Activated effector memory CD4-positive, alpha-beta T cell treated with anti-CD3 and anti-CD28 coated beads, Interleukin-2, amount 50 U/mL, for 16 hours (primary cell): ENCODE data around the gene SPOCK3.
"Not testable (repeated sequence)": the region's sequence is repeated elsewhere in the genome, so short reads cannot be mapped to it uniquely, and the experiment has no call there.

Source experiments
- DNase-seq: peaks from one replicate; pipeline ENCODE4 v3.0.0-alpha.2; 2020

SPOCK3 gene

DNA sequence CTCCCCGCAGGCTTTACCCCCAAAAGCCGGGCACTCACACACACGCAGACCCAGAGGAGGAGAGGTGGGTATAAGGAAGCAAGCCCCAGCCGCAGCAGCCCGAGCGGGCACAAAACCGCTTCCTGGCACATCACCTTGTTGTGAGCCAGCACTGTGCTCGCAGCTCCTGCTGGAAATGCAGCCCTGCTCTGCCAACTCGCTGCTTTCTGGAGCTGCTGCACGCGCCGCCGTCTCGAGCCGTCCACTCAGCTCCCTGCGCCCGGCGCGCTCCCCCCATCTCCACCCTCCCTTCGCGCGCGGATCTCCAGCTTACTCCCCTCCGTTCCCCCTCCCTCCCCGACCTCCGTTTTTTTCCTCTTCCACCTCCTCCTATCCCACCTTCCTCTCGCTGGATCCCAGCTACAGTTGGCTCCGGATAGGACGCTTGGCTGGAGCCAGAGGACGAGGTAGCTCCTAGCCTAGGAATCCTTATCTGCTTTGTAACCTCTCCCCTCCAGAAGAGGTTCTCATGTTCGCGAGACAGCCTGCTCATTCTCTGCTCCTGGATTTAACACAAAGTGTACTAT is at the start of gene SPOCK3:
TSS of gene SPOCK3 (minus strand) at position 179 of the 566 bp plus-strand sequence.
- no peak for DNase-seq

DNA sequence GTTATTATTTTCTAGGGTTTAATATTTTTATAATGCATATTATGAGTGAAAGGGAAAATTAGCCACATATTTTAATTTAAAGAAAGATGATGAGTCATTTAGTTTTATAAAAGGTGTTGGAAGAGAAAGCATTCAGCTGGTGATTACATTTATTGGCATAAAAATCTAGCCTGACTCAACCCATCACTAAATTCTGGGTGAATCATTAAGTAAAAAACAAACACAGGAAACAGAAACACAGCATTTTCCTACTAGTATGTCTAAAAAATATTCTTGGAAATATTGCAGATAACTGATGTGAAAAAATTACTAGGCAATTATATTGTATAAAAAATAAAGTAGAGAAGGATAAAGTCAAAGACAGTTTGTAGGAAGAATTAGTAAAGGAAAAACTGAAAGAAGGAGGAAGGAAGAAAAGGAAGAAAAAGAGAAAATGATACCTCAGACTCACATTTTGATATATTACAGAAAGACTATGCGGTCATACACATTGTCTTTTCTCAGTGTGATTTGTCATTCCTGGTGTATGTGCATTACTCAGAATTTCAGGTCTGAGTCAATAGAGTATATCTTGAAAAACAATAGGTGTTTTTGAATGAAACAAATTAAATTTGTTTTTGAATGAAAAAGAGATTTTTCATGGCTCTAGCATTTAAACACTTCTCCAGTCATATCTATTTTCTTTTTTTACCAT is 48.0 kb upstream of the SPOCK3 start:
- no peak for DNase-seq

DNA sequence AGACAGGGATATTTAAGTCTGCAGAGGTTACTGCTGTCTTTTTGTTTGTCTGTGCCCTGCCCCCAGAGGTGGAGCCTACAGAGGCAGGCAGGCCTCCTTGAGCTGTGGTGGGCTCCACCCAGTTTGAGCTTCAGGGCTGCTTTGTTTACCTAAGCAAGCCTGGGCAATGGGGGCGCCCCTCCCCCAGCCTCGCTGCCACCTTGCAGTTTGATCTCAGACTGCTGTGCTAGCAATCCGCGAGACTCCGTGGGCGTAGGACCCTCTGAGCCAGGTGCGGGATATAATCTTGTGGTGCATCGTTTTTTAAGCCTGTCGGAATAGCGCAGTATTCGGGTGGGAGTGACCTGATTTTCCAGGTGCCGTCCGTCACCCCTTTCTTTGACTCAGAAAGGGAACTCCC is 47.3 kb upstream of the SPOCK3 start:
- not testable (repeated sequence) for DNase-seq

DNA sequence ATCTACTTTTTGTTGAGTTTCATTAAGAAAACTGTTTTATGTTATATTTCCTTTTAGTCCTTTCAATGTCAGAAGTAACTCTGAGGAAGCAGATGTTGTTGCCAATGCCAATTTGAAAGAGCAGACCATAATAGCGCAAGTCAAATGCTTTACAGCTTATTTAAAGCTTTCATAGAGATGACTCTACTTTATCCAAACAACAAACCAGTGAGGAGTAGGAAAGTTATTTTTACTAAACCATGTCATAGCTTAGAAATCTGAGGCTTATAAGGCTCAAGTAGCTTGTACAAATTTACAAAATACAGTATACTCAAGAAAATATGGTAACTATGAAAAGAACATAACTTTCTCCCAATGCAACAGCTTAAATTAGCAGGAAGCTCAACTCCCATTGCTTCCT is 40.1 kb upstream of the SPOCK3 start:
- DNase-seq = no peak

DNA sequence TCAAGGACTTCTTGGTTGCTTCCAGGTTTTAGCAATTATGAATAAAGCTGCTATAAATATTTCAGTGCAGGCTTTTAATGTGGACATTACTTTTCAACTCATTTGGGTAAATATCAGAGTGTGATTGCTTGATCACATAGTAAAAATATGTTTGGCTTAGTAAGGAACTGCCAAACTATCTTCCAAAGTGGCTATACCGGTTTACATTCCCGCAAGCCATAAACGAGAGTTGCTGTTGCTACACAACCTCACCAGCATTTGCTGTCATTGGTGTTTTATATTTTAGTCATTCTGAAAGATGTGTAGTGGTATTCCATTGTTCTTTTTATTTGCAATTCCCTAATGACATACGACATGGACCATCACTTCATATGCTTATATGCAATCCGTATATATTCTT is 30.9 kb upstream of the SPOCK3 start:
- no peak for DNase-seq

DNA sequence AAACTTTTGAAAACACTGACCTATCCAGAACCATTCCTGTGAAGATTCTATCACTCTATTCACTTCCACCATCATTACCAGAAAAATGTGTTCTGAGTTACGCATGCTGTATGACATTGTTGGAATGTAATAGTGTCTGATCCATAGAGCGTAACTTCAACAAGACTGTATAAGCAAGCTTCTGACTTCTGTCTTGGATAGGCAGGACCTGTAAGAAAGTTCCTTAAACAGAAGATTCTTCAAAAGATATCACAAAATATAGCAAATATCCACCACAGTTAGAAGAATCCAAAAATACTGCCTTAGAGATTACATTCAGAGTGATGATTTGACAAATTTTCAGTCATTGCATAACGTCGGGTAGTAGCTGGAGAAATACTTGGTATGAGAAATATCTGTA is 14.0 kb upstream of the SPOCK3 start:
- DNase-seq = no peak

DNA sequence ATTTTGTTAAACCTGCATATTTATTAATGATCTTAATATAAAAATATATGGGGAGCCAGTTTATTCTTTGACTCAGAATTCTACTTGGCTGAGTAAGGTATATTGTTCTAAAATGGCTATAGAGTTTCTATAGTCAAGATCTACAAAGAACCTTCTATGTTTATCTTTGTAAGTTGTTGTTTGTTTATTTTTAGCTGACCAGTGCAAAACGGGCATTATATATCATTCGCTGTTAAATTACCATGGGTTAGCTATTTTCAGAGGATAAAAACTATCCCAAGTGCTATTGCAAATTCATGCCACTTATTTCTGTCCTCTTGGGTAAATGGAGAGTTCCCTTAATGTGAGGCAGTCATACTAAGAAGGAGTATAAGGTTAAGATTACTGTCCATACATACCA is 5.3 kb upstream of the SPOCK3 start:
- no peak for DNase-seq

DNA sequence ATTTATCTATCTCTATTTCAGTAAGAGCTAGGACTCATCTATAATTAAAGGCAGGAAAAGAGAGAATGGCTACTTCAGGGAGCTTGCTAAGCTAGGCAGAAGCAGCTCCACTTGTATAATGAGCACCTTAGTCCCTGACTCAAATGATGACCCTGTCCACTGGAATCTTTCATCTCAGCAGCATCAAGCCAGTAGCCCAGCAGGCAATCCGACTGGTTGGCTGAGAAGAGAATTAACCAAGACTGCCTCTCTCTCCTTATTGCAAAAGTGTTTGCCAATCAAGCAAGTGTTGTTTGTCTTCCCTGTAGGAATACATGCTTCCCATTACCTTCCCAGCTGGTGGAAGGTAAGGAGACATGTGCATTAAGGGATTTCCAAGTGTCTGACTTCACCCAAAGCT is 3.9 kb upstream of the SPOCK3 start:
- no peak for DNase-seq

DNA sequence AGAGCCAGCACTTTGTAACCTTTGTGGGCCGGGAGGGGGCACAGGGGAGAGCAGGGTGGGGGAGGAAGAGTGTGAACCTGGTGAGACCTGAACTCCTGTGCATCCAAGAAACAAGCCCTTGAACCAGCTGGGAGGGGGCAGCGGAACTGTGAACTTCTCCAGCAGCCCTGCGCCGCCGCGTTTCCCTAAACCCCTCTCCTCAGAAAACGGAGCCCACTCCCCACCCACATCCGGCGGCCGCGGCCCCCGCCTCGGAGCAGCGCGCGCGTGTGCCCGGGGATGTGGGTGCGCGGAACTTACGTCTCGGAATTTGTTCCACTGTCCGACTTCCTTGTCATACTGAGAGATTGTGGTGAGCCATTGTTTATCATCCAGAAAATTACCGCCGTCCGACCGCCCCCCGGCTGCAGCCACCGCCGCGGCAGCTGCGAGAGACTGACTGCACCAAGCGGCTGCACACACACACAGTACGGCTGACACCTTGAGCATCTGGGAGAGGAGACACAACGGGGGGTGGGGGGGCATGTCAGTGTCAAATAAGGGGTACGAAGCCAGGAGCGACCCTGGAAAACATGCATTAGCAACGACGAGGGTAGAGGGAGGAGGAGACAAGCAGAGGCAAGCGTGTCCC is 494 bp downstream of the SPOCK3 start:
- DNase-seq = no peak

DNA sequence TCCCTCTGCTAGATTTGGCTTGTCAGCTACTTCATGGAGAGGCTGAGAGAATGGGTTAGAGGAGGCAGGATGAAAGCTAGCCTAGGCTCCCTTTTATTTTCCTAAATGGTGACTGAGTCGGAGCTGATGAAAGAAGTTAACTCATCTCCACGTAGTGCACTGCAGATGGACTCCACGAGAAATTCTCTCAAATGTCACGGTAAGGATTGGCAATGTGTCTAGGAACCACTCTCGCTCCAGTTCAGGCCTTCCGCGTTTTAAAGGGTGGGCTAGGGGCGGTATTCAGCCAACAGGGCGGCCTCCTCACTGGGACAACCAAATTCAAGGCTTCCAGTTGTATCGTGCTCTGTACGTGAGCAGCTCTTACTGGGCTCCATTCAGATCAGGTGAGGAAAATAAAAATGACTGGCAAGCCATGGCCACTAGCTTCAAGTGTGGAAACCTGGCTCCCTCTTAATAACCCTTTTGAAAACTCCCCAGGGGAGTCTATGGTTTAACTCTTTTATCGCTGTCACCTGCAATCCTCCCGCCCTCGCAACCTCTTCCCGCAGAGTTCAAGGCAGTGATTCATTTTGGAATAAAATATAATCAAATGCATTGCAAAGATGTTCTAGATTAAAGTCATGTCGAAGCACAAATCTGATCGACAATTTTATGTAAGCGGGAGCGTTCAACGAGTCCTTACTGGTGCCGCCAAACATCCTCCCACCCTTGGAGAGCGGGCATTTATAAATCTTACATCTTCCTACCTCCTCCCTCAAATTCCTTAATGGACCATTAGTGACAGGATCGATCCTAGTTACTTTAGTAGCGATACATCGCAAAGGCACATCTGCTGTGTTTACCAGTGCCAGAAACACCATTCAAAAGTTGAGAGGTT is 1.2 kb downstream of the SPOCK3 start:
- no peak for DNase-seq

DNA sequence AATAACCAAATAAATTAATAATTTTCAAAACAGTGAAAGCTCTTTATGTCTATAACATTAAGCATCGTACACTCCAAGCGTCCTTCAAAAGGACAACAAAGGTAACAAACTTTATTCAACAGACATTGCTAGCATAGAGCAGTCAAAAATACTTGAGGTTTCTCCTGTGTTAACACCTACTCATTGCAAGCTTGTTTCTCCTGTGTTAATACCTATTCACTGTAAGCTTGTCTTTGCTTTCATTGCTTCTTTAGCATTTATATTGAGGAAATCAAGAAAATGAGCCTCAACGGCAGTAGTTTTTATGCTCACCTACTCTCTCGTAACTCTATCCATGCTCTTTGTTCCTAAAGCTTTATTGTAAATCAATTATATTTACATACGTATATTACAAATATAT is 3.5 kb downstream of the SPOCK3 start:
- DNase-seq = no peak

DNA sequence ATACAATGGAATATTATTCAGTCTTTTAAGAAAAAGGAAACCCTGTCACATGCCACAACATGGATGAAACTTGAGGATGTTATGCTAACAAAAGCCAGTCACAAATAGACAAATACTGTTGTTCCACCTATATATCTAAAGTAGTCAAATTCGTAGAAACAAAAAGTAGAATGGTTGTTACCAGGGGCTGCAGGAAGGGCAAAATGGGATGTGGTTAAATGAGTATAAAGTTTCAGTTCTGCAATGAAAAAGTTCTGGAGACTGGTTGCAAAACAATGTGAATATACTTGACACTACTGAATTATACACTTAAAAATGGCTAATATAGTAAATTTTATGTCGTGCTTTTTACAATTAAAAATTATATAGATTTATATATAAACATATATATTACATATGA is 12.2 kb downstream of the SPOCK3 start:
- no peak for DNase-seq

DNA sequence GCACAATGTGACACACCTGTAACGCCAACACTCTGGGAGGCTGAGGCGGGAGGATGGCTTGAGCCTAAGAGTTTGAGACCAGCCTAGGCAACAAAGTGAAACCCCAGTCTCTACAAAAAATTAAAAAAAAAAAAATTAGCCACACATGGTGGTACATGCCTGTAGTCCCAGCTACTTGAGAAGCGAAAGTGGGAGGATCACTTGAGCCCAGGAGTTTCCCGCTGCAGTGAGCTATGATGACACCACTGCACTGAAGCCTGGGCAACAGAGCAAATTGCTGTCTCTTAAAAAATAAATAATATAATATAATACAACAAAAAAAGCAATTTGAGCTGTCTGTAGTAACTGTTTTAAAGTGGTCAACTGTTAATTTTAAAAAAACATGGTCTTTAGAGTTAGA is 13.2 kb downstream of the SPOCK3 start:
- DNase-seq = no peak

DNA sequence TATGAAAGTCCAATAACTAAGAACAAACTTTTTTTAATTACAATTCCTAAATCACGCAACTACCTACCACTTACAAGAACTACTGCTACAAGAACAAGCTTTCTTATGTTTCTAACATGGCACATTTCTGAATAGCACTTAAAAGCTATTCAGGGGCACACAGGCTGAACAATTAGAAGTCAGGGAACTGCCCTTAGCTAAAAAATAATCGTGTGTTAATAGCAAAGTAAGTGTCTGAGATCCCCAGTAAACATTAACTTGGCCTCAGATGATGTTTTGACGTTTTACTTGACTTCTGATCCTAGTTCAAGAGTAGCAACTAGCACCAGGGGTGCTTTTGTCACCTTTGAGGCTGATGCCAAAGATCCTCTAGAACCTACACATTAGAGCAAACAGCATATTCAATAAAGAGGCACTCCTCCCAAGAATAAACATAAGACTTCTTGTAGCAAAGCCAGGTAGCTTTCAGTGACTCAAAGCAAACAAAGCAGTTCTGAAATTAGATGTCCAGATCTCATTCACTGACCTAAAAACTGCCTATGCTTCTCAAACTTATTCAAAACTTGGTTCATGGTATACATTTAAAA is 16.2 kb downstream of the SPOCK3 start:
- DNase-seq = no peak

DNA sequence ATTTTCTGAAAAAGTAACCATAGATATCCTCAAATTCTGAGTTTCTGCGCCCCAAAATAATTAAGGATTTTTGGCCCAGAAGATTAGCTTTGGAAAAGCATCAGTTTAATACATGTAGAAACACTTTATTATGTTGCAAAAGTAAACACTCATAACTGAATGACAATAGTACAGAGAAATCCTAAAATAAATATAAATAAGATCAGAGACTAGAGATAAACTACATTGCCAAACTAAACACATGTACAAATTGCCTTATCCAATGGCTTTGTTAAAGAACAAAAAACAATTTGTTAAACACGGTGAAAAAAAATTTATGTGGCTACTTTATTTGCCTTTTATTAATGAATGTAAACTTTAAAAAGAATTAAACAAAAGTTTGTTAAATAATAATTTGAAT is 17.5 kb downstream of the SPOCK3 start:
- DNase-seq = no peak

DNA sequence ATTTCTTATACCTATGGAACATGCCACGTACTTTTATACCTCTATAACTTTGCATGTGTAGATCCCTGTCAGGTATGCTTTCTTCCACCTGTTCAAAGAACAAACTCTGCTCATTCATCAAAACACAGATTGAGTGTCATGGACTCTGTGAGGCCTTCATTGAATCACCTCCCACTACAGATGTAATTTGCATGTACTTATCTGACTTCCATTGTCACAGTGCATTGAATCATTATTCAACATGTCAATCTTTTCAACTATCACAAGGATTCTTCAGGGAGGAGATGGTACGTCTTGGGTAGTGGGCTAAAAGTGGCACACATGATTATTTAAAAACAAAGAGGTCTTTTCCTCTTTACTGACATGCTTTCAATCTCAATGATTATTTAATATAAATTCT is 24.1 kb downstream of the SPOCK3 start:
- DNase-seq = no peak

DNA sequence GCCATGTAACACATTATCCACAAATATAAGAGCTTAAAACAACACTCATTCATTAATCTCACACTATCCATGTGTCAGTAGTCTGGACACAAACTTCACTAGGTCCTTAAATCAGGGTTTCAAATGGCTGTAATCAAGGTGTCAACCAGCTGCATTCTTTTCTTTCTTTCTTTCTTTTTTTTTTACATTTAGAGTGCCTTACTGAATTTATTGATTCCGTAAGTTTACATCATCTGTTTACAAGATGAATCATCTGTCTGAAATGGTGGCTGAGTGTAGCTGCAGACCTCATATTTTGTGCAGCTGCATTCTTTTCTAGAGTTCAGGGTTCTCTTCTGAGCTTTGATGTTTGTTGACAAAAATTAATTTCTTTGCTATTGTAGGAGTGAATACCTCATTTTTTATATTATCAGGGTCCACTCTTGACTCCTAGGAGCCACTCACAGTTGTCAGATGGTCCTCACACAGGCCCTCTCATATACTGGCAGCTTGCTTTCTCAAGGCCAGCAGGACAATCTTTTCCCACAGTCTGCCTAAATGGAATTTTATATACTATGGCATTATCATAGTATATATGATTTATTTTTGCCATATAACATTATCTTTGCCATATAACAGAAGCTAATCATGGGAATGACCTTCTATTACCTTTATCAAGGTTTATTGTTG is 37.8 kb downstream of the SPOCK3 start:
- DNase-seq = no peak

DNA sequence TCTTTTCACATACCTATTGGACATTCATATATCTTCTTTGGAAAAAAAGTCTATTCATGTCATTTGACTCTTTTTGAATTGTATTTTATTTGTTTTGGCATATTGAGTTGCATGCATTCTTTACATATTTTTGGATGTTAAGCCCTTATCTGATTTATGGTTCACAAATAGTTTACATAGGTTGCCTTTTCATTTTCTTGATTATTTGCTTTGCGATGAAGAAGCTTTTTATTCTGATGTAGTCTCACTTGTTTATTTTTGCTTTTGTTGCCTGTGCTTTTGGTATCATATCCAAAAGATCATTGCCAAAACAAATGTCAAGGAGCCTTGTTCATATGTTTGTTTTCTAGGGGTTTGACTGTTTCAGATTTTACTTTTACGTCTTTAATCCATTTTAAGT is 43.9 kb downstream of the SPOCK3 start:
- no peak for DNase-seq

DNA sequence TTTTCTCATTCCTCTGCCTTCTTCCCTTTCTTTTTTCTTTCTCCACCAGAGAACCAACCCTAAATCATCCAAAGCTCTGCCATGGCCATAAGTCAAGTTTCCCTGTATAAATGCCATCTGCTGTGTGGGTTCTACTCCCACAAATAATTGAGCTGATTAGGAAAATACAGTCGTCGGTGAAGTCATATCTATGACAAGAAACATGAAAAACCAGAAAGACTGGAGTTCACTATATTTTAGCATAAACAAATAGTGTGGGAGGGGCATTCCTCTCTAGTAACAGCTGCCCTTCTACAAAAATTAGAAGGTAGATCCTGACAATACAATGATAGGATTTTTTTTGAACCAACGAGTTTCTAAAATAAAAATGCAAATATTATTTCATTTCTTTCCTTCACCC is 48.8 kb downstream of the SPOCK3 start:
- no peak for DNase-seq

DNA sequence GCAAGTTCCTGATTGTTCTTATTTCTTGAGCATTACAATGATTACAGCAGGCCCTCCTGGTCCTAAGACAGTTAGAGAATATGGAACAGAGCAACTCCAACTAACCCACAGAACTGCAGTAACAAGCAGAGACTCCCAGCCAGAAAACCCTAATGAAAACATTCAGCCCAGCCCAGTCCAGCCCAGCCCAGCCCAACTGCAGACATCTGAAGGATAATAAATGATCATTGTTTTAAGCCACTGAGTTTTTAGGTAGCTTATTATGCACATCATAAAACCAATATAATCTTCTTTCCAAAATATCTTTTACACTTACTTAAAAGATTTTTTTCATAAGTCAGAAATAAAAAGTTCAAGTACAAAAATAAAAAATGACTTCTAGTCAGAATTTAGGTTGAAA is 51.3 kb downstream of the SPOCK3 start:
- no peak for DNase-seq

DNA sequence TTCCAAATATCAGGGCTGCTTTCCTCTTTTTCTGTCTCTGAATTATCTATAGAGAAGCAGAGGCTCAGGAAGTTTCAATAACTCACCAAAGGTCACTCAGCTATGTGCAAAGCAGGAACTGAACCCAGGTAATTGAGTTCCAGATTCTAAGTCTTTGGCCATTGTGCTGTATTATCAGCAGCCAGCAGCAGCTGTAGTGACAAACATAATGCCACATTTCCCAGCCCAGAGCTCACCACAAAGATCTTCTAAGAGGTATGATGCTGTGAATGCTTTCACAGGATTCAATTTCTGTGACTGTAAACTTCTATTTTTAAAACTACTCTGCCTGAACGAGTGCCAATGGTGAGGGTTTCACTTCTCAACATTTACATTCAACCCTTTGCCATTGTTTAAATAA is 56.4 kb downstream of the SPOCK3 start:
- no peak for DNase-seq

DNA sequence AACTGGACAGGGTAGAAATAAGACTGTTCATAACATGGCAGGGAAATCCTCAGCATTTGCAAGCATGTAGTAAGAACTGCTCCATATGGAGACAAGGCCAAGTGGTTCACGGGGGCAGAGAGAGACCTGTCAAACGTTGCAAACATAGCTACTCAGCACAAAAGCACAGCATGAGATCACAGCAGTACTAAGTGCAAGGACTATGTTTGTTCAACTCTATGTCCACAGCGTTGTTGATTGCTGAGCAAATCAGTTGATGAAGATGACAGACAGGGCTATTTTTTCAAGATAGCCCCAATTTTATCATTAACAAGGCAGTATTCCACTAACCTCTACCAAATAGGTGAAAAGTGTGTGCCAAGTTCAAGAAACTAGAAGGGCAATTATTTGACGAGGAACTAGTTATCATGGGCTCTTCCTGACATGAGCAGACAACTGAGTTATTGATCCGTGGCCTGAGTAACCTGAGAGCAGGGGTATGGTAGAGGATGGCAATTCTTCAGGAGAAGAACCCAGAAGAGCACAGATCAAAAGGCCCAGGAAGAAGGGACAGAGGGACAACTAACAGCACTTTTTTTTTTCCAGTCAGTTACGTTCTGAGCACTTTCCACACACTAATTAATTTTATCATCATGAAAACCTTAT is 57.4 kb downstream of the SPOCK3 start:
- no peak for DNase-seq
